Progenitor cell of endocrine pancreas (in vitro differentiated cells): ENCODE results near the gene SCAMP4. TPM values are rescaled to one million over a fixed set of nuclear protein-coding genes. Genes with fewer than 3 reads are reported as not detected.
A peak's percentile ranks its signal among the peaks of the same experiment; 100 is the strongest.

Experiments used
- DNase-seq: peaks from one replicate; pipeline ENCODE4 v3.0.0; 2021; ENCODE audit warnings: low spot score; ENCODE audit not compliant: unreplicated experiment
- H3K27ac Mint-ChIP-seq: 2 replicates; pipeline ENCODE4 v1.8.0; 2021; ENCODE audit warnings: mild to moderate bottlenecking, moderate library complexity, mixed read lengths
- H3K27me3 Mint-ChIP-seq: 2 replicates; pipeline ENCODE4 v1.8.0; 2021; ENCODE audit warnings: mixed read lengths
- H3K36me3 Mint-ChIP-seq: 2 replicates; pipeline ENCODE4 v1.8.0; 2022; ENCODE audit warnings: mixed read lengths; ENCODE audit not compliant: insufficient read depth
- H3K4me1 Mint-ChIP-seq: 2 replicates; pipeline ENCODE4 v1.8.0; 2021; ENCODE audit warnings: low read depth, mixed read lengths
- H3K4me3 Mint-ChIP-seq: 2 replicates; pipeline ENCODE4 v1.8.0; 2021; ENCODE audit warnings: low read depth, mild to moderate bottlenecking, moderate library complexity, mixed read lengths
- H3K9me3 Mint-ChIP-seq: 2 replicates; pipeline ENCODE4 v1.8.0; 2021; ENCODE audit warnings: low read depth, mixed read lengths
- total RNA-seq: library from RNA; stranded (reverse); gene quantifications from 2 replicates; pipeline ENCODE4 v1.2.1, GENCODE V29; 2021
- TF ChIP-seq, protein P1 (sequence below): fragments of 200-600 bp; sonication (generic); IDR thresholded peaks from one replicate; pipeline ENCODE4 v1.5.0; 2021; ENCODE audit warnings: antibody characterized with exemption, mild to moderate bottlenecking; ENCODE audit not compliant: unreplicated experiment

The SCAMP4 gene
- total RNA-seq, 1 donor from 2014 or later: 102 TPM

DNA sequence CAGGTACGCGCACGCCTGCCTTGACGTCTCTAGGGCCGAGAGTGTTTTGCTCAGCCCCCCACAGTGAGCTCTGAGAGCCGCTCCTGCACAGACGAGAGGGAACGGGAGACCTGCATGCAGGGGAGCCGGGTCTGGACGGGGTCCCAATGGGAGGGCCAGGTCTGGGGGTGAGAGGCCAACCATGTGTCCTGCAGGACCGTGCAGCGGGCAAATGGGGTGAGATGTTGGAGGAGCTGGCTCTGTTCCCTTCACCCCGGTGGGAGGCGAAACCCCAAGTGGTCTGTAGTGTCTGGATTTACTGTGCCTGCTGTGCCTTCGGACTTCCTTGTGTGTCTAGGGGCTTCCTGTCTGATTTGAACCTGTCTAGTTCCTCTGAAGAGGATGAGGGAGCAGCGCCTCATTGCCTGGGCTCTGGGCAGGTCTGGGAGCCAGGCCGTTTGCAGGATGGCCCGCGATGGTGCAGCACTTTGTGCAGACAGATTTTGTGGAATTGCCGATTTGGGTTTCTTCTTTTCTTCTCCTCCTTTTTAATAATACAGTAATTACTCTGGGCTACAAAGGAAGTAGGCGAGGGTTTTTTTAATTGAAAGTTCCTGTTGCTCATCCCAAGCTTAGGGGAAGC, 37.8 kb downstream of the SCAMP4 start:
- Mint-ChIP-seq H3K36me3 (no peaks in the 10 kb centered on the region), H3K4me3 (peak overlapping the region; percentile 92), H3K27me3 (no peaks in the 10 kb centered on the region), H3K4me1 (peaks cover 16% of the 10 kb centered on the region), H3K9me3 (no peaks in the 10 kb centered on the region), H3K27ac (peak overlapping the region; percentile 94)
- TF ChIP-seq, protein P1, sequence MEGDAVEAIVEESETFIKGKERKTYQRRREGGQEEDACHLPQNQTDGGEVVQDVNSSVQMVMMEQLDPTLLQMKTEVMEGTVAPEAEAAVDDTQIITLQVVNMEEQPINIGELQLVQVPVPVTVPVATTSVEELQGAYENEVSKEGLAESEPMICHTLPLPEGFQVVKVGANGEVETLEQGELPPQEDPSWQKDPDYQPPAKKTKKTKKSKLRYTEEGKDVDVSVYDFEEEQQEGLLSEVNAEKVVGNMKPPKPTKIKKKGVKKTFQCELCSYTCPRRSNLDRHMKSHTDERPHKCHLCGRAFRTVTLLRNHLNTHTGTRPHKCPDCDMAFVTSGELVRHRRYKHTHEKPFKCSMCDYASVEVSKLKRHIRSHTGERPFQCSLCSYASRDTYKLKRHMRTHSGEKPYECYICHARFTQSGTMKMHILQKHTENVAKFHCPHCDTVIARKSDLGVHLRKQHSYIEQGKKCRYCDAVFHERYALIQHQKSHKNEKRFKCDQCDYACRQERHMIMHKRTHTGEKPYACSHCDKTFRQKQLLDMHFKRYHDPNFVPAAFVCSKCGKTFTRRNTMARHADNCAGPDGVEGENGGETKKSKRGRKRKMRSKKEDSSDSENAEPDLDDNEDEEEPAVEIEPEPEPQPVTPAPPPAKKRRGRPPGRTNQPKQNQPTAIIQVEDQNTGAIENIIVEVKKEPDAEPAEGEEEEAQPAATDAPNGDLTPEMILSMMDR: no peak
- DNase-seq: no peak

DNA sequence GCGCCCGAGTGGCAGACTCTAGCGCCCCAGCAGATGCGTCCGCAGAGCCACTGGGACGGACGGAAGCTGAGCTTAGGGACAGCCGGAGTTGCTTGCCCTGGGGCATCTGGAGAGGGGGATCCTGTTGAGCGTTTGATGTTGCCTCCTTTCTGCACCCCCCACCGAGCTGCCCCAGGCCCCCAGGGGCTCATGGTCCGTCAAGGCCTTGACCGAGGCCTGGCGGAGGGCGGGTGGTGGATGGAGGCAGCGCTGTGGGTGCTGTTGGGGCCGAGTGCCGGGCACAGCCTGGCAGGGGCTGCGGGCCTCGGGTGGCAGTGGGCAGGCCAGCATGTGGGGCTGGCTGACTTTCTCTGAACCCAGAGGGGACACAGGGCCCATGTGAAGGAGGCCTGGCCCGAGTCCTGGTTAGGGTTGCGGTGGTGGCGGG, 38.5 kb downstream of the SCAMP4 start:
- Mint-ChIP-seq H3K4me1 (peaks cover 16% of the 10 kb centered on the region), H3K27ac (peak overlapping the region; percentile 94), H3K9me3 (no peaks in the 10 kb centered on the region), H3K36me3 (peaks cover 1% of the 10 kb centered on the region), H3K27me3 (no peaks in the 10 kb centered on the region), H3K4me3 (peak overlapping the region; percentile 92)
- no peak for DNase-seq
- TF ChIP-seq, protein P1: no peak

DNA sequence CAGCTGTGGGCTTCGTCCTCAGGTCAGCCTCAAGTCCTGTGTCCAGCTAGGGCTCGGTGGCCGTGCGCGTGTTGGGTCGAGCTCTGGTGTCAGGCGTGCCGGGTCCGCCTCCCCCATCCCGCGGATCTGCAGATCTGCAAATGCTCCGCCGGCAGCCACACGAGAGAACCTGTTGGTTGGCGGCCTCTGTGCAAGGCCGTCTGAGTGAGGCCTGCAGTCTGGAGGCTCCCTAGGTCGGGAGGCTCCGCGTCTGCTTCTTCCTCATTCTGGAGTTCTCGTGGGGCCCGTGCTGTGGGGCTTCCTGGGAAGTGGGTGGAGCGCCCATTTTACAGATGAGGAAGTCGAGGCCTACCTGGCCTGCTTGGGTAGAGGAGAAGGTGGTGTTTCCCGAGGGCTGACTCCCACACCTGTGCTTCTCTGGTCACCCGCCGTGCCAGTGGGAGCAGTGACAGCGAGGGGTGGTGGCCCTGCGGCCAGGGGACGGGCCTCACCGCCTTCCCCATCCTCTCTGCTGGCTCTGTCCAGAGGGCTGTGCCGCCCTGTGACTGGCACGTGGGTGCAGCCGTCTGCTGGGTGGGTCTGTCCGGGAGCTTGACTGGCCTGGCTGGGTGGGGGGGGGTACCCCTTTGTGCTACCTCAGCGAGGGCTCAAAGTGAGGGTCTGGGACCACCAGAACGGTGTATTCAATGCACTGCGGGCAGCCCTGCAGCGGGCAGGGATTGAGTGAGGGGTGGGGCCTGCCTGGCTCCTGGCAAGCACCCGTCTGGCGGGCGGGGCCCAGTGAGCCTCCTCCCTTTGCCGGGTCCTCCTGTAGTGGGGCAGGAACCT, 39.1 kb downstream of the SCAMP4 start:
- TF ChIP-seq, protein P1: no peak
- DNase-seq: no peak
- Mint-ChIP-seq H3K4me3 (peak overlapping the region; percentile 26), H3K27ac (peak overlapping the region; percentile 74), H3K4me1 (peaks cover 17% of the 10 kb centered on the region), H3K27me3 (no peaks in the 10 kb centered on the region), H3K9me3 (no peaks in the 10 kb centered on the region), H3K36me3 (peaks cover 1% of the 10 kb centered on the region)

DNA sequence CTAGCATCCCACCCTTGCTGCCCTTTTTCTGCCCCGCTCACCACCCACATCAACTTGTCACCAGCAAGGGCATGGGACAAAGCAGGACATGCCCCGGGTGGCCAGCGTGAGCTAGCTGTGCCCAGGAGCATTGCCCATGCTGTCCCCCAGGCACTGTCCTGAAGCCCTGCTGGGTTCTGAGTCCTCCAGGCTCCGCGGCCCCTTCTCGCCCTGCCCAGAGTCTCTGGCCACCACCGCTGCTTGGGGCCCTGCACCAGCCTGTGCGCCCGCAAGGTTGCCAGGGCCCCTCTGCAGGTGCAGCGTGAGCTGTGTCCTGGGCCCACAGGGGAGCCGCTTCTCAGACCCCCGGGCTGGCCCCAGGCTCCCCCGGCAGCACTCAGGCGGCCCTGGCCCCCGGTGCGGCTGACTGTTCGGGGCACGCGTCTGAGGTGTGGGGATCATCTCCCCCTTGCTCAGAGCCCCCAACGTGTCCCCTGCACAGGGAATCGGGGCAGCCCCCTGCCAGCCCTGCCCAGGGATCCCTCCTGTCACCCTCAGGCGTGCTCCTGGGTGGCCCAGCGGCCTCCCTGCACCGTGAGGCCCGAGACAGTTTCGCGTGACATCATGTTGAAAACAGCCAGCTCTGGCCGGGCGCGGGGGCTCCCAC, 39.8 kb downstream of the SCAMP4 start:
- Mint-ChIP-seq H3K4me1 (peaks cover 15% of the 10 kb centered on the region), H3K36me3 (peaks cover 1% of the 10 kb centered on the region), H3K4me3 (no peak overlapping the region), H3K9me3 (no peaks in the 10 kb centered on the region), H3K27me3 (no peaks in the 10 kb centered on the region), H3K27ac (no peak overlapping the region)
- TF ChIP-seq, protein P1: no peak
- no peak for DNase-seq

DNA sequence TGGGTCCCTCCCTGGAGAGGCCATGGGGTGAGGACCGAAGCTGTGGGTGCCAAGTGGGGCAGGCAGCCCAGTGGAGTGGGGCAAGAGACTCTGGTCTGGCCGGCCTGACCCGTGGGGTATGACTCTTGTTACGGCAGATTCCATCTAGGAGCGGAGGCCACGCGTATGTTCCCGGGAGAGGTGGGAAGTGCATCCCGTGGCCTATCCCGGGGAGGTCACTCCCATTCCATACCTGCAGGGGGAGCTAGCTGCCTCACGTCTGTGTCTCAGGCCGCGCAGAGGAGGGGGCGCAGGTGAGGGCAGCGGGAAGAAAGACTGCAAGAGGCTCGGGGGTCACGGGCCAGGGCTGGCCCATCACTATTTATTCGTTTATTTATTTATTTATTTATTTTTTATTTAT, 40.7 kb downstream of the SCAMP4 start:
- Mint-ChIP-seq H3K27me3 (no peaks in the 10 kb centered on the region), H3K36me3 (peaks cover 3% of the 10 kb centered on the region), H3K4me1 (peaks cover 13% of the 10 kb centered on the region), H3K27ac (no peak overlapping the region), H3K9me3 (no peaks in the 10 kb centered on the region), H3K4me3 (no peak overlapping the region)
- peak; percentile 34 for DNase-seq
- TF ChIP-seq, protein P1: peak; percentile 68
